GM18502 (cell line): ENCODE results near the gene MRPL34.
A peak's percentile ranks its signal among the peaks of the same experiment; 100 is the strongest.
"Not testable (repeated sequence)": the region's sequence is repeated elsewhere in the genome, so short reads cannot be mapped to it uniquely, and the experiment has no call there.

Experiments used
- ATAC-seq: cut with Tn5 transposase; IDR thresholded peaks from one replicate; pipeline ENCODE4 v1.9.1; 2021; ENCODE audit warnings: mild to moderate bottlenecking; ENCODE audit not compliant: unreplicated experiment, poor library complexity

MRPL34 gene

DNA sequence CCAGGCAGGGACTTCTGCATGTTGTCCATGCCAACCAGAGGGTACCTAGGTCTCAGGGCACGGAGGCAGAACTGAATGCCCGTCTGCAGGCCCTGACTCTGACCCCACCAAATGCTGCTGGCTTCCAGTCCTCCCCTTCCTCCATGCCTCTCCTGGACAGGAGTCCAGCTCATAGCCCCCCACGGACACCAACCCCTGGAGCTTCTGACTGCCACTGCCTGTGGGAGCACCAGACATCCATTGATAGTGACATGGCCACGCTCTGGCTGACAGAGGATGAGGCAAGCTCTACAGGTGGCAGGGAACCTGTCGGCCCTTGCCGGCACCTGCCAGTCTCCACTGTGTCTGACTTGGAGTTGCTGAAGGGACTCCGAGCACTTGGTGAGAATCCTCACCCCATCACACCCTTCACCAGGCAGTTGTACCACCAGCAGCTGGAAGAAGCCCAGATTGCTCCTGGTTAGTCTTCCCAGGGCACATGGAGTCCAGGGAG, 22.1 kb upstream of the MRPL34 start:
- ATAC-seq: no peak

DNA sequence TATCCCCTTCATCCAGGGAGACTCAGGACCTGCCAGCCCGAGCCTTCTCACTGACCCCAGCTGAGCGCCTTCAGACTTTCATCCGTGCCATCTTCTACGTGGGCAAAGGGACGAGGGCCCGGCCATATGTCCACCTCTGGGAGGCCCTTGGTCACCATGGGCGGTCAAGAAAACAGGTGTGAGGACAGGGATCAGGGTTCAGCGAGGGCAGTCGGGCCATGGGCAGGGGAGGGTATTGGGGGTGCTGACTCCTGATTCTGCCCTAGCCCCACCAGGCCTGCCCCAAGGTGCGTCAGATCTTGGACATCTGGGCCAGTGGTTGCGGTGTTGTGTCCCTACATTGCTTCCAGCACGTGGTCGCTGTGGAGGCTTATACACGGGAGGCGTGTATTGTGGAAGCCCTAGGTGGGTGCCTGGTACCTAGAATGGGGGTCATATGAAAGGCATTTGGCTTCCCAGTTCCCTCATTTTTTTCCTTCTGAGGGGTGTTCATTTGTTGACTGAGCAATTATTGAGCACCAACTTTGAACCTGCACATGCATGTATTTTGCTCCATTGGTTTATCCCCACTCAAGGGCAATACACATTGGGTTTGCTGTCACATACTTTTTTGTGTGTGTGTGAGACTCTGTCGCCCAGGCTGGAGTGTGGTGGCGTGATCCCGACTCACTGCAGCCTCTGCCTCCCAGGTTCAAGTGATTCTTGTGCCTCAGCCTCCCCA, 20.1 kb upstream of the MRPL34 start:
- no peak for ATAC-seq

DNA sequence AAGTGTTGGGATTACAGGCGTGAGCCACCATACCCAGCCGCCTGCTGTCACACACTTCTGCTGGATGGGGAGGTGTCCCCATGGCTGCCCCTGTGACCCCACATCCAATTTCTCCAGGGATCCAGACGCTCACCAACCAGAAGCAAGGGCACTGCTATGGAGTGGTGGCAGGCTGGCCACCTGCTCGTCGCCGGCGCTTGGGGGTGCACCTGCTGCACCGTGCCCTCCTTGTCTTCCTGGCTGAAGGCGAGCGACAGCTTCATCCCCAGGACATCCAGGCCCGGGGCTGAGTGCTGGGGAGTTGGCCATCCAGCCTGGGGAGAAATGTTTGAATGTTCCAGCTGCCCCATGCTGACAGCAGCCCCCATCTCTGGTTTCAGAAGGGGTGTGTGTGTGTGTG, 19.4 kb upstream of the MRPL34 start:
- no peak for ATAC-seq

GRCh38 chr19:17286752-17287151, 18.9 kb upstream of the MRPL34 start:
- ATAC-seq: no peak

GRCh38 chr19:17289489-17289888, 16.2 kb upstream of the MRPL34 start:
- ATAC-seq: no peak

DNA sequence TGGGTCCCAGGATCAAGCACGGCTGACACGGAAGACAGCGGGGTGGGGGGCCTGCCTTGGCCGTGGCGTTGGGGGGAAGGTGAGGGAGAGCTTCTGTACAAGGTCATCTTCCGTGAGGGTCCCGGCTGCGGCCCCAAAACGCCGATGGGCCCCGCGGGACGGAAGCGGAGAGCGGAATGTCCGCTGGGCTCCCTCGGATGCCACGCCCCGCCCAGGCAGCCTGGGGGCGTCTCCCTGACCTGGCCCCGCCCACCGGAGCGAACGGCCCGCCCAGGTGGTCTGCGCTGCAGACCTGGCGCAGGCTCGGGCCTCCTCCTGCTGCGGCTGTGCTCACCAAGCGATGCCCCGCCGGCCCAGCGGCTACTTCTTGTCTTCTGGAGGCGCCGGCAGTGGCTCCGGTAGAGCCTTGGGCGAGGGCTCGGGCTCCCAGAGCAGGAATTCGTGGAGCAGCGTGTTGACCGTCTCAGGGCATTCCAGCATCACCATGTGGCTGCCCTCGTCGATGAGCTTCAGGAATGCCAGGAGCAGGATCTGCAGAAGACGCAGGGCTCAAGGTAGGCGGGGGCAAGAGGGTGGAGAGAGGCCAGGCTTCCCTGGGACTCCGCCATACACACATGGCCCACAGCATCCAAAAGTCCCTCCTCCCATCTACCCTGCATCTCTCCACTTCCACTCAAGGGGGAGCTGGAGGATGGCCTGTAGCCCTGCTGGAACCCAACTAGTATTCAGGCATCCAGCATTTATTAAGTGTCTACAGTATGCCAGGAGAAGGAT, 13.2 kb upstream of the MRPL34 start:
- ATAC-seq: peak; percentile 74

GRCh38 chr19:17293605-17294004, 12.1 kb upstream of the MRPL34 start:
- no peak for ATAC-seq

DNA sequence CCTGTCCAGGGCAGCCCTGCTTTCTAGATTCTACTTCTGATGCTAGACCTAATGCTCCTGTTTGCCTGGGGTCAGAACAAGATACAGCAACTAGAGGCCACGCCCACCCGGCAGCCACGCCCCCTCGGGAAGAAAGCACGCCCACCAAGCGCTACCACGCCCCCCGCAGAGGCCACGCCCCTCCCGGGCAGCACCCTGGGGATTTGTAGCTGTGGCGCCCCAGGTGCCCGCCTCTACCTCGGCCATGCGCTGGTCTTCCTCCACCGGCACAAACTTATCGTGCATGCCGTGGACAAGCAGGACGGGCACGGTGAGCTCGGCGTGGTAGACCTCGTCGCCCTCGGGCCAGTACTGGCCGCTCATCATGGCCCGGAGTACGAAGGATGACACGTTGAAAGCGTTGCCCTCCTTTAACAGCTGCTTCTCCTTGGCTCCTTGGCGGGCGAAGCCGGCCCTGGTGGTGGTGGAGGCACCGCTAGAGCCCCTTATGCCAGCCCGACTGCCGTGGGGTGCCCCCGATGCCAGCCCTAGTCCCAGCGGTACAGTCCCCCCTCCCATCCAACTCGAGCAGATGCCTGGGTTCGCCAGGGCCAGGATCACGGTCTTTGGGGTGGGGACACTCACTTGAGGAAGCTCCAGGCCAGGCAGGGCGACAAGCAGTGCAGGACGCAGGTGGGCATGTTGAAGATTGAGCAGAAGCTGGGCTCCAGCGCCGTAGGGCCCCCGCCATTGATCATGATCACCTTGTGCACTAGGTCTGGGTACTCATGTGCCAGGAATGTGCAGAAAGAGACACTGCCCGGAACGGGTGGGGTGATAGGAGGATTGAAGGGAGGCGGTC, 11.4 kb upstream of the MRPL34 start:
- ATAC-seq: no peak

GRCh38 chr19:17295551-17295950, 10.1 kb upstream of the MRPL34 start:
- ATAC-seq: not testable (repeated sequence)

DNA sequence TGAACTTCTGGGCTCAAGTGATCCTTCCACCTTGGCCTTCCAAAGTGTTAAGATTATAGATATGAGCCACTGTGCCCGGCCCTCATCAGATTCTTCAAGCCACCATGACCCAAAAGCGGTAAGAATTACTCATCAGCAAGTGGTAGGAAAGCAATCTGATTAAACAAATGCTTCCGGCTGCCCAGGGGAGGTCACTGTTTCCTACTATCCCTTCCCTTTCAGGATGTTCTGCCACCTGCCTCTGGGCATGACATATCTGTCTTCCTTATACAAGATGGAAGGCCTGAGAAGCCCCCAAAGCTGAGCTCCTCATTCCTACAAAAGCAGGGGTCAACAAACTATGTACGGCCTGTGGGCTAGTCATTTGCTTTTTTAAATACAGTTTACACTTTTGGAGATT, 9.4 kb upstream of the MRPL34 start:
- ATAC-seq: no peak

DNA sequence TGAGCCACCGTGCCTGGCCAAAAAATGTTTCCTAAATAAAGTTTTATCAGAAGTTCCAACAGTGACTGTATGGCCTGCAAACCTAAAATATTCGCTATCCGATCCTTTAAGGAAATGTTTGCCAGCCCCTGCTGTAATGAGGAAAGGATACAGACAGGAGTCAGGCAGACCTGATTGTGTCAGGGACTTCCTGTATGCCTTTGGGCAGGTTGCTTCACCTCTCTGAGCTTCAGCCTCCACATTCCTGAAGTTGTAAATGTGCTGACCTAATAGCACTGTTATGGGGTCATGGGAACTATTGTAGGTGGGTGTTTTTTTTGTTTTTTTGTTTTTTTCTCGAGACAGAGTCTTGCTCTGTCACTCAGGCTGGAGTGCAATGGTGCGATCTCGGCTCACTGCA, 8.7 kb upstream of the MRPL34 start:
- ATAC-seq: no peak

GRCh38 chr19:17300992-17301619, 4.6 kb upstream of the MRPL34 start:
- no peak for ATAC-seq

DNA sequence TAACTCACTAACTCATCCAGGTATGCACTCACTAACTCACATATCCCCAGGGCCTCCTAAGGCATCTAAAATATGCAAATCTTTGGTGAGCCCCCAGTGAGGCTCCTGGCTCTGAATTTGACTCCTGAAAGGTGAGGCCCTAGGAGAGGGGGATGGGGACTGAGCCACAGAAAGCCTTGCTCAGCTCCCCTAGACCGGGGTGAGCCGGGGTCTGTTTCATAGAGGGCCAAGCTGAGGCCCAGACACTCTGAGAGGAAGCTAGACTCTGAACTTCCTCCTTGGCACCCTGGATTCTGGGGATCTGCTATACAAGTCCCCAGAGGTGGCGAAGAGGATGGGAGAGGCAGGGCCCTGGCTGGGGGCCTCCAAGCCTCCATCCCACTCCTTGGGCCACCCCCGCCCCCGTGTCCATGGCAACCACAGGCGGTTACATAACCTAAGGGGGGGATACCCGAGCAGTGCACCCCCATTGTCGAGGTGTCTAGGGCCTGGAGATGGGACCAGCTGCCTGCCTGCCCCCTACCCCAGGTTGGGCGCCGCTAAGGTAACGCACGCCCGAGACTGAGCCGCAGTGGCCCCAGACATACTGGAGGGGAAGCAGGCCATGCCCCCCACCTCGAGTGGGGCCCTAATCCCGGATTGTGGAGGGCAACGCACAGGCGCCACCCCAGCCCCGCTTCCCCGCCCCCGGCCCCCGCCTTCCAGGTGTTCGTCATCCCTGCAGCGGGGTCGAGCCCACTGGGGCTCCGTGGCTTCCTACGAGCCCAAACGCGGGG, 3.1 kb upstream of the MRPL34 start:
- no peak for ATAC-seq

DNA sequence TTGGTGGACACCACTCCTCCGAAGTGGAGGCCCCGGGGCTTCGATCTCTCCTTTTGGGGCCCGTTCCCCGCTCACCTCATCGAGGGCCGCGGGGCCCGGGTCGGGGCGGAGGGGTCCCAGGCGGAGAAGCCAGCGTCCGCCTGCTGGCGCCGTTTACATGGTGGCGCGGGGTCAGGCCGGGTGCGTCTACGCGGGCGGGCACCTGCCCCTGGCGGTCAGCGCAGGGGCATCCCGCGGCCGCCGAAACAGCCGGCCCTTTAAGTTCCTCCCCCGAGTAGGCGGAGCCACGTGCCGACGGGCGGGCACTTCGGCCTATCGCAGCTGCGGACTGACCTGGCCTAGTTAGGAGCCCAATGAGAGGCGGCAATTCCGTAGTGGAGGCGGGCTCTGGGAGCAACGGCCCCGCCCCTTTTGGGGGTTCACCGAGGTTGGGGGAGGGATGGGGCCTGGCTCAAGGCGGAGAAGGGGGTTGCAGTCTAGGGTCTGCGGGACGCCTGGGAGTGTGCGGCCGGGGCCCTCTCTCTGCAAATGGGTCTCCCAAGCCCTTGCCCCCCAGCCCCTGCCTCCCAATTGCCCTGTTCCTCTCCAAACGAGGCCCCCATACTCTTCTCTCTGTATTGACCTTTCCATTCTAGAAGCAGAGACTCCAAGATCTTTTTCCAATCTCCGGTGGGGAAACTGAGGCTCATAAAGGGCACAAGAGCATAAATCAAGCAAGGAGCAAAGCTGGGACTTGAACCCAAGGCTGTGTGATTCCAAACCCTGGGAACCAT, 2.3 kb upstream of the MRPL34 start, which contains the start of gene ABHD8:
Gene ABHD8, minus strand, starts transcription at position 259 of the 773 bp plus-strand sequence. CDS start 1,809 bp downstream, outside the sequence.
- peak; percentile 59 for ATAC-seq

- no peak for ATAC-seq
Observed at GRCh38 chr19:17303940-17304267, 1.8 kb upstream of the MRPL34 start.

DNA sequence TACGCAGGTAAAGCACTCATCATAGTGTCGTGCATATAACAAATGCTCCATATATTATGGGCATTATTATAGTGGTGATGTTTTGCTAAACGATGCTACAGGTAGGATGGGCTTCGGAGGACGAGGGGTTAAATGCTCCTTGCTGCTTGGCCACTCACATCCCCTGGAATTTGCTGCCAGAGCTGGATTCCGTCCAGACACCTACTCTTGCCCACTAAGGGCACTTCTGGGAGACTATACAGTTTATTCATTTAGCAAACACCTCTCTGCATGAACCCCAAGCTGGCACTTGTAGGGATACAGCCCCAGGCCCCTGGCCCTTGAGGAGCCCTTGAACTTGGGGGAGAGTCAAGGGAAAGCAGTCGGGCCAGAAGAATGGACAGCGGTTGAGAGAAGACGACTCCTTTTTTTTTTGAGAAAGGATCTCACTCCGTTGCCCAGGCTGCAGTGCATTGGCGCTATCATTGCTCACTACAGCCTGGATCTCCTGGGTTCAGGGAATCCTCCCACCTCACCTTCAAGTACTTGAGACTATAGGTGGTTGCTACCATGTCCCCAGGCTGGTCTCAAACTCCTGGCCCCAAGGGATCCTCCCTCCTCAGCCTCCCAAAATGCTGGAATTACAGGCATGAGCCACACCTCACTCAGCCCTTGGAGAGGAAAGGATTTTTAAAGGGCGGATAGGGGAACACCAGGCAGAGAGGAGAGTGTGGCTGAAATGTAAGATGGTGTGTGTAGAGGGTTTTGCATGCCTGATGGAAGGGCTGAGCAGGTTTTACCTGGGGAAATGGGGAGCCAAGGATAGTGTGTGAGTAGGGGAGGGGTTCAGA, 1.1 kb upstream of the MRPL34 start:
- ATAC-seq: no peak

- ATAC-seq: no peak
Observed at GRCh38 chr19:17305216-17305516, 506 bp upstream of the MRPL34 start.

DNA sequence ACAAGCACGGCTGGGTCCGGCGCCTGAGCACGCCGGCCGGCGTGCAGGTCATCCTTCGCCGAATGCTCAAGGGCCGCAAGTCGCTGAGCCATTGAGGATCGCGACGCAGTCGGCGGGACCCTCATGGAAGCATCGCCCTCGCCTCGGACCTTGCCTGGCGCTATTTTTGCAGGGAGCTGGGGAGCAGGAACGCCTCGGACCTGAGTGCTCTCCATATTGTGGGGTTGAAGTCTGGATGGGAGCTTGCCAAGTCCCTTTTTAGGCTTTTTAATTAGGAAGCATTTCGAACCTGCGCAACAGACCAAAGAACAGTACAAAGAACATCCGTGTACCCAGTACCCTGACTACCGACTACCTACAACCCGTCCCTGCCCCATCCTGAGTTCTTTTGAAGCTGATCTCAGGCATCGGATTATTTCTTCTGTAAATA, 628 bp downstream of the MRPL34 start:
- no peak for ATAC-seq
